WTC11 (cell line): ENCODE measurements around the gene UBL4B. TPM values are rescaled to one million over a fixed set of nuclear protein-coding genes. Genes with fewer than 3 reads are reported as not detected.
A peak's percentile ranks its signal among the peaks of the same experiment; 100 is the strongest.

ENCODE experiments used
- ATAC-seq: fragments of 200-7000 bp; cut with Tn5 transposase; 2 replicates; pipeline ENCODE4 v1.10.0; 2021; ENCODE audit warnings: mild to moderate bottlenecking, moderate library complexity
- CTCF ChIA-PET: fragments of 300-600 bp; sonication (Branson Sonifier 250); formaldehyde crosslinking; loops from one replicate; lab custom pipeline; 2021; ENCODE audit warnings: antibody characterized with exemption; lab: Charles Lee
- POLR2A ChIA-PET: fragments of 350-600 bp; sonication (Branson Sonifier 250); formaldehyde crosslinking; loops from one replicate; lab custom pipeline; 2021; ENCODE audit warnings: antibody characterized with exemption; lab: Charles Lee
- DNase-seq: peaks from one replicate; pipeline ENCODE4 v3.0.0; 2021; ENCODE audit warnings: low spot score
- H3K27ac Mint-ChIP-seq: 2 replicates; pipeline ENCODE4 v1.8.0; 2021; ENCODE audit warnings: mixed read lengths
- H3K27me3 Mint-ChIP-seq: 2 replicates; pipeline ENCODE4 v1.8.0; 2021; ENCODE audit warnings: low read depth, mild to moderate bottlenecking, moderate library complexity, mixed read lengths
- H3K36me3 Mint-ChIP-seq: 2 replicates; pipeline ENCODE4 v1.8.0; 2021; ENCODE audit warnings: mixed read lengths
- H3K4me1 Mint-ChIP-seq: 2 replicates; pipeline ENCODE4 v1.8.0; 2022; ENCODE audit warnings: mixed read lengths
- H3K4me3 Mint-ChIP-seq: 2 replicates; pipeline ENCODE4 v1.8.0; 2021; ENCODE audit warnings: mild to moderate bottlenecking, moderate library complexity, mixed read lengths
- H3K9me3 Mint-ChIP-seq: 2 replicates; pipeline ENCODE4 v1.8.0; 2021; ENCODE audit warnings: mixed read lengths
- CREM ChIP-seq: sonication (generic); formaldehyde crosslinking; IDR thresholded peaks from 2 replicates; pipeline ENCODE4 v1.8.1; 2022; ENCODE audit warnings: mild to moderate bottlenecking, missing genetic modification reagents, moderate library complexity
- E2F5 ChIP-seq: sonication (generic); formaldehyde crosslinking; IDR thresholded peaks from 2 replicates; pipeline ENCODE4 v1.8.1; 2022; ENCODE audit warnings: mild to moderate bottlenecking, moderate library complexity, missing genetic modification reagents
- FOXP1 ChIP-seq: sonication (generic); formaldehyde crosslinking; IDR thresholded peaks from 2 replicates; pipeline ENCODE4 v1.8.0; 2022; ENCODE audit warnings: missing genetic modification reagents, mild to moderate bottlenecking, moderate library complexity, borderline replicate concordance
- MLX ChIP-seq: sonication (generic); formaldehyde crosslinking; IDR thresholded peaks from 2 replicates; pipeline ENCODE4 v1.8.1; 2023; ENCODE audit warnings: mild to moderate bottlenecking, missing genetic modification reagents, moderate library complexity
- SP1 ChIP-seq: sonication (generic); formaldehyde crosslinking; conservative IDR thresholded peaks from 2 replicates; pipeline ENCODE4 v1.8.1; 2022; ENCODE audit warnings: missing genetic modification reagents
- ZNF138 ChIP-seq: sonication (generic); formaldehyde crosslinking; conservative IDR thresholded peaks from 2 replicates; pipeline ENCODE4 v1.8.1; 2022; ENCODE audit warnings: mild to moderate bottlenecking, moderate library complexity, missing genetic modification reagents
- ZNF219 ChIP-seq: sonication (generic); formaldehyde crosslinking; IDR thresholded peaks from 2 replicates; pipeline ENCODE4 v1.8.0; 2023; ENCODE audit warnings: missing genetic modification reagents, mild to moderate bottlenecking, borderline replicate concordance
- total RNA-seq: library from RNA; stranded (reverse); gene quantifications from 3 replicates; pipeline ENCODE4 v1.2.3, GENCODE V29; 2021
- TF ChIP-seq, protein P1 (sequence below): sonication (generic); formaldehyde crosslinking; IDR thresholded peaks from 2 replicates; pipeline ENCODE4 v1.8.0; 2022; ENCODE audit warnings: mild to moderate bottlenecking, missing genetic modification reagents
- TF ChIP-seq, protein P2 (sequence below): sonication (generic); formaldehyde crosslinking; conservative IDR thresholded peaks from 2 replicates; pipeline ENCODE4 v1.8.1; 2023; ENCODE audit warnings: mild to moderate bottlenecking, low read depth, missing genetic modification reagents, moderate library complexity
- TF ChIP-seq, protein P3 (sequence below): sonication (generic); formaldehyde crosslinking; IDR thresholded peaks from 2 replicates; pipeline ENCODE4 v1.8.1; 2023; ENCODE audit warnings: mild to moderate bottlenecking, missing genetic modification reagents, borderline replicate concordance
- TF ChIP-seq, protein P4 (sequence below): sonication (generic); formaldehyde crosslinking; IDR thresholded peaks from 2 replicates; pipeline ENCODE4 v1.8.0; 2023; ENCODE audit warnings: mild to moderate bottlenecking, missing genetic modification reagents

The UBL4B gene
- total RNA-seq, 1 experiment from 2014 or later: 0.11 TPM

DNA sequence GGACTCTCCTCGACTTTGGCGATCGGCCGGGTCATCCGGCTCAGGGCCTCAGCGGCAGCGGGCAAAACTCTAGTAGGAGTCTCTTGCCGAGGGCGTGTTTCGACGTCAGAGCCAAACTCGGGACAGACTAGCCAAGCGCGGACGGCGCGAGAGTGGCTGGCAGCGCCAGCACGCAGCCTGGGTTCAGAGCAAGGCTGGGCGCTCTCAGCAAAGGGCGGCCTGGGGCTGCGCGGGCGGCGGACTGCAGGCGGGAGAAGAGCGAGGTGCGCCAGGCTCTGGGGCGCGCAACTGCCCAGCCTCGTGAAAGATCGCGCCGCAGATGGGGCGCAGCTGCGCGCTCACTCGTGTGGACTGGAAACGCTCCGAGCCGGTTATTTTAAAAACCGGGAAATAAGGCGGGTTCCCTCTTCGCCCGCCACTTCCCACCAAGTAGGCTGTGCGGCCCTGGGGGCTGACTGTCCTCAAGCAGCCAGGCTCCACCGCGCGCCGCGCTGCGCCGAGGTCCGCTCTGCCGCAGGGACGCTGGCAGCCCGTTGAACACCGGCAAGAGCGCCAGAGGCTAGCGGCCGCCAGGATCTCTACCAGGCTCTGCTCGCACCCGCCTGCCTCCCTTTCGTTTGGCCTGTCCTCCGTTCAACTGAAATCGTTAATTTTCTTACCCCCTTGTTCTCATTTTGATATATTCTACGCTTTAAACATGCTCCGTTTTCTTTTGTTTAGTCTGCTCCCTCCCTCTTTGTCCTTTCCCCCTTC, 44.2 kb upstream of the UBL4B start (continued):
- TF ChIP-seq E2F5 (no peak), MLX (CRISPR knock-in tag) (no peak)
- TF ChIP-seq, protein P1, sequence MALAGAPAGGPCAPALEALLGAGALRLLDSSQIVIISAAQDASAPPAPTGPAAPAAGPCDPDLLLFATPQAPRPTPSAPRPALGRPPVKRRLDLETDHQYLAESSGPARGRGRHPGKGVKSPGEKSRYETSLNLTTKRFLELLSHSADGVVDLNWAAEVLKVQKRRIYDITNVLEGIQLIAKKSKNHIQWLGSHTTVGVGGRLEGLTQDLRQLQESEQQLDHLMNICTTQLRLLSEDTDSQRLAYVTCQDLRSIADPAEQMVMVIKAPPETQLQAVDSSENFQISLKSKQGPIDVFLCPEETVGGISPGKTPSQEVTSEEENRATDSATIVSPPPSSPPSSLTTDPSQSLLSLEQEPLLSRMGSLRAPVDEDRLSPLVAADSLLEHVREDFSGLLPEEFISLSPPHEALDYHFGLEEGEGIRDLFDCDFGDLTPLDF (CRISPR knock-in tag): no peak

DNA sequence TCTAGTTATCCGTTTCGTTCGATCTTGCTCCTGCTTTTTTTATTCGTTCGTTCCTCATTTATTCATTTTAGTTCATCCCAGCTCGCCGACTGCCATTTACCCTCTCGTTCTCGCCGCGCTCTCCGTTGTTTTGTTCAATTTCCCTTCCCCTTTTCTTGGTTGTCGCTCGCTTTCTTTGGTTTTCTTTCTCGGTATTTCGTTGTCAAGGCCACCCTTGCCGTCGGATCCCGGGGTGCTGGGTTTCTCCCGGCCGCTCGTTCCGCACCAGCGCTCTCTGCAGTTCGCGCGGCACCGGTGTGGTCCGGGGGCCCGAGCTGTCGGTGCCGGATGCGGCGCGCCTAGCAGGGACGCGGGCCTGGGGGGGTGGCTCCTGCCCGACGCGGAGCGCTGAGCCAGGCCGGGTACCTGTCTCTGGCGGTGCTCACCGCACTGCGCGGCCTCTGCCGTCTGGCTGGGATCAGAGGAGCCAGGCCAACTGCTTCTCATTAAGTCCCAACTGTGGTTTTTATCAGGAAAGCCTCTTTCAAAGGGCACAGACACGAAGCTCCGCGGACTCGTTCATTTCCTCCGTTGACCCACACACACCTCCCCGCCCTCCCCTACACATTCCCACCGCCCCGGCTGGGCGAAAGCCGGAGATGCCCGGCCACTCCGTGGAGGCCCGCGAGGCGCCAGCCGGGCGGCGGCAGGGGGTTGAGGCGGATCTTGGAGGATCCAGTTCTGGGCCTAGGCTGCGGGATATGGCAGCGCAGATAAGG, 43.4 kb upstream of the UBL4B start:
- TF ChIP-seq, protein P2, sequence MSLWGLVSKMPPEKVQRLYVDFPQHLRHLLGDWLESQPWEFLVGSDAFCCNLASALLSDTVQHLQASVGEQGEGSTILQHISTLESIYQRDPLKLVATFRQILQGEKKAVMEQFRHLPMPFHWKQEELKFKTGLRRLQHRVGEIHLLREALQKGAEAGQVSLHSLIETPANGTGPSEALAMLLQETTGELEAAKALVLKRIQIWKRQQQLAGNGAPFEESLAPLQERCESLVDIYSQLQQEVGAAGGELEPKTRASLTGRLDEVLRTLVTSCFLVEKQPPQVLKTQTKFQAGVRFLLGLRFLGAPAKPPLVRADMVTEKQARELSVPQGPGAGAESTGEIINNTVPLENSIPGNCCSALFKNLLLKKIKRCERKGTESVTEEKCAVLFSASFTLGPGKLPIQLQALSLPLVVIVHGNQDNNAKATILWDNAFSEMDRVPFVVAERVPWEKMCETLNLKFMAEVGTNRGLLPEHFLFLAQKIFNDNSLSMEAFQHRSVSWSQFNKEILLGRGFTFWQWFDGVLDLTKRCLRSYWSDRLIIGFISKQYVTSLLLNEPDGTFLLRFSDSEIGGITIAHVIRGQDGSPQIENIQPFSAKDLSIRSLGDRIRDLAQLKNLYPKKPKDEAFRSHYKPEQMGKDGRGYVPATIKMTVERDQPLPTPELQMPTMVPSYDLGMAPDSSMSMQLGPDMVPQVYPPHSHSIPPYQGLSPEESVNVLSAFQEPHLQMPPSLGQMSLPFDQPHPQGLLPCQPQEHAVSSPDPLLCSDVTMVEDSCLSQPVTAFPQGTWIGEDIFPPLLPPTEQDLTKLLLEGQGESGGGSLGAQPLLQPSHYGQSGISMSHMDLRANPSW (CRISPR knock-in tag): no peak
- TF ChIP-seq, protein P3, sequence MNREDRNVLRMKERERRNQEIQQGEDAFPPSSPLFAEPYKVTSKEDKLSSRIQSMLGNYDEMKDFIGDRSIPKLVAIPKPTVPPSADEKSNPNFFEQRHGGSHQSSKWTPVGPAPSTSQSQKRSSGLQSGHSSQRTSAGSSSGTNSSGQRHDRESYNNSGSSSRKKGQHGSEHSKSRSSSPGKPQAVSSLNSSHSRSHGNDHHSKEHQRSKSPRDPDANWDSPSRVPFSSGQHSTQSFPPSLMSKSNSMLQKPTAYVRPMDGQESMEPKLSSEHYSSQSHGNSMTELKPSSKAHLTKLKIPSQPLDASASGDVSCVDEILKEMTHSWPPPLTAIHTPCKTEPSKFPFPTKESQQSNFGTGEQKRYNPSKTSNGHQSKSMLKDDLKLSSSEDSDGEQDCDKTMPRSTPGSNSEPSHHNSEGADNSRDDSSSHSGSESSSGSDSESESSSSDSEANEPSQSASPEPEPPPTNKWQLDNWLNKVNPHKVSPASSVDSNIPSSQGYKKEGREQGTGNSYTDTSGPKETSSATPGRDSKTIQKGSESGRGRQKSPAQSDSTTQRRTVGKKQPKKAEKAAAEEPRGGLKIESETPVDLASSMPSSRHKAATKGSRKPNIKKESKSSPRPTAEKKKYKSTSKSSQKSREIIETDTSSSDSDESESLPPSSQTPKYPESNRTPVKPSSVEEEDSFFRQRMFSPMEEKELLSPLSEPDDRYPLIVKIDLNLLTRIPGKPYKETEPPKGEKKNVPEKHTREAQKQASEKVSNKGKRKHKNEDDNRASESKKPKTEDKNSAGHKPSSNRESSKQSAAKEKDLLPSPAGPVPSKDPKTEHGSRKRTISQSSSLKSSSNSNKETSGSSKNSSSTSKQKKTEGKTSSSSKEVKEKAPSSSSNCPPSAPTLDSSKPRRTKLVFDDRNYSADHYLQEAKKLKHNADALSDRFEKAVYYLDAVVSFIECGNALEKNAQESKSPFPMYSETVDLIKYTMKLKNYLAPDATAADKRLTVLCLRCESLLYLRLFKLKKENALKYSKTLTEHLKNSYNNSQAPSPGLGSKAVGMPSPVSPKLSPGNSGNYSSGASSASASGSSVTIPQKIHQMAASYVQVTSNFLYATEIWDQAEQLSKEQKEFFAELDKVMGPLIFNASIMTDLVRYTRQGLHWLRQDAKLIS (CRISPR knock-in tag): no peak
- TF ChIP-seq FOXP1 (CRISPR knock-in tag): no peak
- TF ChIP-seq, protein P4, sequence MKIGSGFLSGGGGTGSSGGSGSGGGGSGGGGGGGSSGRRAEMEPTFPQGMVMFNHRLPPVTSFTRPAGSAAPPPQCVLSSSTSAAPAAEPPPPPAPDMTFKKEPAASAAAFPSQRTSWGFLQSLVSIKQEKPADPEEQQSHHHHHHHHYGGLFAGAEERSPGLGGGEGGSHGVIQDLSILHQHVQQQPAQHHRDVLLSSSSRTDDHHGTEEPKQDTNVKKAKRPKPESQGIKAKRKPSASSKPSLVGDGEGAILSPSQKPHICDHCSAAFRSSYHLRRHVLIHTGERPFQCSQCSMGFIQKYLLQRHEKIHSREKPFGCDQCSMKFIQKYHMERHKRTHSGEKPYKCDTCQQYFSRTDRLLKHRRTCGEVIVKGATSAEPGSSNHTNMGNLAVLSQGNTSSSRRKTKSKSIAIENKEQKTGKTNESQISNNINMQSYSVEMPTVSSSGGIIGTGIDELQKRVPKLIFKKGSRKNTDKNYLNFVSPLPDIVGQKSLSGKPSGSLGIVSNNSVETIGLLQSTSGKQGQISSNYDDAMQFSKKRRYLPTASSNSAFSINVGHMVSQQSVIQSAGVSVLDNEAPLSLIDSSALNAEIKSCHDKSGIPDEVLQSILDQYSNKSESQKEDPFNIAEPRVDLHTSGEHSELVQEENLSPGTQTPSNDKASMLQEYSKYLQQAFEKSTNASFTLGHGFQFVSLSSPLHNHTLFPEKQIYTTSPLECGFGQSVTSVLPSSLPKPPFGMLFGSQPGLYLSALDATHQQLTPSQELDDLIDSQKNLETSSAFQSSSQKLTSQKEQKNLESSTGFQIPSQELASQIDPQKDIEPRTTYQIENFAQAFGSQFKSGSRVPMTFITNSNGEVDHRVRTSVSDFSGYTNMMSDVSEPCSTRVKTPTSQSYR (CRISPR knock-in tag): no peak
- TF ChIP-seq ZNF138: no peak
- no peak for TF ChIP-seq ZNF219
- TF ChIP-seq SP1 (CRISPR knock-in tag): no peak
- TF ChIP-seq CREM (CRISPR knock-in tag): no peak
- Mint-ChIP-seq H3K27me3 (peaks cover 94% of the 10 kb centered on the region), H3K4me1 (peaks cover 15% of the 10 kb centered on the region), H3K9me3 (no peaks in the 10 kb centered on the region), H3K36me3 (no peaks in the 10 kb centered on the region), H3K27ac (no peak overlapping the region), H3K4me3 (peak overlapping the region; percentile 67)
- peak; percentile 48 for DNase-seq
- CTCF ChIA-PET: interaction anchor here (1.0 to 1.3 kb wide), 3 partner anchors 9 to 37 kb away, joined by 6 to 9 read pairs (median 7); no protein-coding TSS in a partner anchor
- ATAC-seq: peak; percentile 9
- POLR2A ChIA-PET: interaction anchor here (0.6 kb wide), 1 partner anchor 389 kb away, joined by 4 read pairs; no protein-coding TSS in a partner anchor
